HL-60/S4 (cell line): ENCODE data around the gene C21orf91.

ENCODE experiments used
- in situ Hi-C: fragments of 300-500 bp; cut with MboI; formaldehyde crosslinking; loops from 2 replicates; pipeline ENCODE4 v1.14.3; 2022; ENCODE audit warnings: low sequenced_read_pairs

The C21orf91 gene

GRCh38 chr21:17798796-17799195, 20.4 kb downstream of the C21orf91 start:
- in situ Hi-C loops: no loop called here

- in situ Hi-C loops: no loop called here
Measured at GRCh38 chr21:17797967-17798366, 21.2 kb downstream of the C21orf91 start.

GRCh38 chr21:17796503-17796902, 22.7 kb downstream of the C21orf91 start:
- in situ Hi-C loops: no loop called here

GRCh38 chr21:17796037-17796403, 23.1 kb downstream of the C21orf91 start:
- in situ Hi-C loops: no loop called here

- in situ Hi-C loops: no loop called here
Measured at GRCh38 chr21:17795146-17796036, 23.8 kb downstream of the C21orf91 start.

- in situ Hi-C loops: no loop called here
Measured at GRCh38 chr21:17794518-17795145, 24.5 kb downstream of the C21orf91 start.

- in situ Hi-C loops: no loop called here
Measured at GRCh38 chr21:17793246-17794123, 25.7 kb downstream of the C21orf91 start.

GRCh38 chr21:17789656-17790055, 29.5 kb downstream of the C21orf91 start:
- in situ Hi-C loops: no loop called here

- in situ Hi-C loops: no loop called here
Measured at GRCh38 chr21:17789069-17789468, 30.1 kb downstream of the C21orf91 start.

- in situ Hi-C loops: no loop called here
Measured at GRCh38 chr21:17786851-17787181, 32.3 kb downstream of the C21orf91 start.

- in situ Hi-C loops: no loop called here
Measured at GRCh38 chr21:17786071-17786850, 32.9 kb downstream of the C21orf91 start.

- in situ Hi-C loops: no loop called here
Measured at GRCh38 chr21:17785403-17785788, 33.8 kb downstream of the C21orf91 start.

- in situ Hi-C loops: no loop called here
Measured at GRCh38 chr21:17784604-17785402, 34.4 kb downstream of the C21orf91 start.

- in situ Hi-C loops: no loop called here
Measured at GRCh38 chr21:17784180-17784598, 35.0 kb downstream of the C21orf91 start.

GRCh38 chr21:17783481-17784179, 35.5 kb downstream of the C21orf91 start:
- in situ Hi-C loops: no loop called here

GRCh38 chr21:17783003-17783402, 36.2 kb downstream of the C21orf91 start:
- in situ Hi-C loops: no loop called here

- in situ Hi-C loops: no loop called here
Measured at GRCh38 chr21:17782051-17782450, 37.1 kb downstream of the C21orf91 start.

- in situ Hi-C loops: no loop called here
Measured at GRCh38 chr21:17781524-17781923, 37.6 kb downstream of the C21orf91 start.

- in situ Hi-C loops: no loop called here
Measured at GRCh38 chr21:17780539-17780938, 38.6 kb downstream of the C21orf91 start.
